Activated T-cell treated with anti-CD3 and anti-CD28 coated beads for 4 hours (primary cell): ENCODE data around the gene SYNGR3.
"Not testable (repeated sequence)": the region's sequence is repeated elsewhere in the genome, so short reads cannot be mapped to it uniquely, and the experiment has no call there.

ENCODE experiments used
- DNase-seq: peaks from one replicate; pipeline ENCODE4 v3.0.0-alpha.2; 2020

Gene SYNGR3

GRCh38 chr16:2032285-2033056 is 42.7 kb downstream of the SYNGR3 start:
- DNase-seq: no peak

DNA sequence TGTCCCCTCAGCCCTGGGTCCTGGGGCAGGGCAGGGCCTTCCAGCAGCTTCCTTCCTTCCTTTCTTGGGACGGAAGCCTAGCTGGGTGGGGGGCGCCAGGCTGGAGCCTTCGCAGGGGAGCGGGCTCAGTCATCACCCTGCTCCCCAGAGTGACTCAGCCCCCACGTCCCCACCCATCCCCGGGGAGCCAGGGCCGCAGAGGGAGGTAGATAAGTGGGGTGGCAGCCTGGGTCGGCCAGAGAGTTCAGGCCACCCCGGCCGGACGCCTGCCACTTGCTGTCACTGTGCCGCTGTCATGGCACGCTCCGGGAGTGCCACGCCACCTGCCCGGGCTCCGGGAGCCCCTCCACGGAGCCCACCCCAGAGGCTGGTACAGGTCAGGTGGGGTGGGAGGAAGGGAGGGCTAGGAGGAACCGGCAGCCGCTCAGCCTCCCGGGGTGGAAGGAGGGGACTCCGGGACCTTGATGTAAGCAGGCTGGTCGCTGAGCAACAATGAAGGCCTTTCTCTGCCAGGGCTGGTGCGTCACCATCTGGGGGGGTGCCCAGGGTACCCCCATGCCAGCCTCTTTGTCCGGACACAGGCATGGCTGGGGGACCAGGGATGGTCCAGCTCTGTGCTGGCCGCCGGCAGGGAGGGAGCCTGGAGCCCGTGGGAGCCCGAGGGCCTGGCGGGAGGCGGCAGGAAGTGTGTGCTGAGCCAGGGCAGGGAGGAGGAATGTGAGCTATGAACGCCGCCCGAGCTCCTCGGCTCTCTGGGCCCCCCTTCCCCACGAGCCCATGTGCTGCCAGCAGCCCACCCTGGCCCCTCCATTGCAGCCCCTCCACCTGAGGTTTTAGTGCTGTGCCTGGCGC is 43.5 kb downstream of the SYNGR3 start:
- no peak for DNase-seq

DNA sequence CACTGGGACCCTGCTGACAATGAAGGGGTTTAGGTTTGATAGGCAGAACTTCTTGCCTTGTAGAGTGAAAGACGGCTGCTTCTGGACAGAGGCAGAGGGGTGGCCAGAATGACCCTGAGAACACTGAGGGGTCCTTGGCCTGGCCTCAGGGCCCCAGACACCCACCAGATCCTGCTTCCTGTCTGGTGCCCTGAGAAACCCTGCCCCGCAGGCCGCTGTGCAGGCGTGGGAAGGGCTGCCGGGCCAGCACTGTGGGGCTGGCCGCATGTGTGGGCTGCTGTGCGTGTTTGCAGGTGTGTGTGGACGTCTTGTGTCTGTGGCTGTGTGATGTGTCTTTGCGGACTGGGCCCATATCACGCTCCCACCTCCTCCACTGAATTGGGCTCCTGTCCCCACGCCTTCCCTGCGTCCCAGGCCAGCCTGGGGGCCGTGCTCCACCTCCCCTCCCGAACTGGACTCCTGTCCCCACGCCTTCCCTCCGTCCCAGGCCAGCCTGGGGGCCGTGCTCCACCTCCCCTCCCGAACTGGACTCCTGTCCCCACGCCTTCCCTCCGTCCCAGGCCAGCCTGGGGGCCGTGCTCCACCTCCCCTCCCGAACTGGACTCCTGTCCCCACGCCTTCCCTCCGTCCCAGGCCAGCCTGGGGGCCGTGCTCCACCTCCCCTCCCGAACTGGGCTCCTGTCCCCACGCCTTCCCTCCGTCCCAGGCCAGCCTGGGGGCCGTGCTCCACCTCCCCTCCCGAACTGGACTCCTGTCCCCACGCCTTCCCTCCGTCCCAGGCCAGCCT is 44.3 kb downstream of the SYNGR3 start:
- not testable (repeated sequence) for DNase-seq

GRCh38 chr16:2034696-2035430 is 45.1 kb downstream of the SYNGR3 start:
- DNase-seq: no peak

GRCh38 chr16:2035431-2036199 is 45.8 kb downstream of the SYNGR3 start:
- DNase-seq: no peak

DNA sequence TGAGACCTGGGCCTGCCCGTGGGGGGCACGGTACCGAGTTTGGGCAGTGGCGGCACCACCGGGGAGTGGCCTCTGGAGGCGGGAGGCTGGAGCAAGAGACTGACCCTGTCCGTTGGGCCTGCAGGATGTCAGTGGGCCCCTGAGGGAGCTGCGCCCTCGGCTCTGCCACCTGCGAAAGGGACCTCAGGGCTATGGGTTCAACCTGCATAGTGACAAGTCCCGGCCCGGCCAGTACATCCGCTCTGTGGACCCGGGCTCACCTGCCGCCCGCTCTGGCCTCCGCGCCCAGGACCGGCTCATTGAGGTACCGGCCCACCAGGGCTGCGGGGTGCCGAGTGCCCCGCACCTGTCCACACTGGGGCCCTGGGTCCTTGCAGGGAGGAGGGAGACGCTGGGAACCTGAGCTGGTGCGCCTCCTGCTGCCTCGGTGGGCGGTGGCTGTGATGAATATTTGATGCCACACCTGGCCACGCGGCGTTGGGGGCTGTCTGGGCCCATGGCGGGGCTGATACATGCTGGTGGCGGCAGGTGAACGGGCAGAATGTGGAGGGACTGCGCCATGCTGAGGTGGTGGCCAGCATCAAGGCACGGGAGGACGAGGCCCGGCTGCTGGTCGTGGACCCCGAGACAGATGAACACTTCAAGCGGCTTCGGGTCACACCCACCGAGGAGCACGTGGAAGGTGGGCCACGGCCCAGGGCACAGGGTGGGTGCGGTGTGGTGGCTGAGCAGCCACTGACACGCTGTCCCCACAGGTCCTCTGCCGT is 46.6 kb downstream of the SYNGR3 start:
- no peak for DNase-seq

DNA sequence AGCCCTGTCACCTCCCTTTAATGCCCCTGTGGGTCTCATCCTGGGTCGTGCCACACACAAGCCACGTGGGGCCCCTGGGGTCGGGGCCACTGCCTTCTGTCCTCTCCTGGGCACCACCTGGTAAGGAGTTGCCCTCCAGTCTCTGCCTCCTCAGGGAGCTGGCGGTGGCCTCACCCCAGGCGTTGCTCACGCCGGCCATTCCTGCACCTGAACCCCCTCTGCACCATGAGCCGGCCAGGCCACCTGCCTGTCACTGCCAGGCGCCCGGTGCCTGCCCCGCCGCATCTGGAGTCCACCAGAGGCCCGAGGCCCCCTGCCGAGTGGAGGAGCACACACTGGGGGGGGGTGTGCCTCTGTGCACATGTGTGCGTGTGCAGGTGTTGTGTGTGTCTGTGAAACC is 47.3 kb downstream of the SYNGR3 start:
- DNase-seq: no peak

- no peak for DNase-seq
Observed at GRCh38 chr16:2037647-2038381, 48.0 kb downstream of the SYNGR3 start.

DNA sequence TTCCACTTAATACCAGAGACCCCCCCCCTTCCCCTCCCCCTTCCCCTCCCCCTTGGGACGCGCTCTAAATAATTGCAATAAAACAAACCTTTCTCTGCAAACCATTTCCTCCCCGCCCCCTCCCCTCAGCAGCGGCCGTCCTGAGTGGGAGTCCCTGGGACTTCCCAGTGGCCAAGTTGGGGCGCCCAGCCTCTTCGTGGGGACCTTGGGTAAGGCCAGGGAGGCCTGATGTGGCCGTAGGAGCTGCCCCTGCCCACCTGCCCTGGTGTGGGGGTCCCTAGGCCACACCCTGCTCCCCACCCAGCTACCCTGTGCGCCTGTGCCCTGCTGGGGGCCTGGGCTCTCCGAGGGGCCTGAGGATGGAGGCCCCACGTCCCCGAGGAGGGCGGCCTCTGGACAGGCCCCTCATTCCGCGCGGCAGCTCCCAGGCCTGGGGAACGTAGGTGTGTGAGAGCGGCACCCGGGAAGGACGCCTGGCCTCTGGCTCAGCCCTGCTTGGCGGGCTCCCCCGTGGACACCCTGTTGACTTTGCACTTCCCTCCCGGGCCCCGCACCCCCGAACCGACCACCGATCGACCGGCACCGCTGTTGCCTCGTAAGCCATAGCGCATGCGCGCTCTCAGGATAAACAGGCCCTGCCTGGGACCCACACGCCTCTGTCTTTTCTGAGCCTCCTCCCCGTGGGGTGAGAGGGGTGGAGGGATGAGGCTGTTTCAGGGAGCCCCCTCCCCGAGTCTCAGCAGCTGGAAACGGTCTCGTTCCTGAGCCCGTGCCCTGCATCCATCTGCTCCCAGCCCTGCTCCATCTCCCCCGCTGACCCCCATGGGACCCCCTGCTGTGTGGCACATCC is 48.8 kb downstream of the SYNGR3 start:
- no peak for DNase-seq

- no peak for DNase-seq
Observed at GRCh38 chr16:2039274-2040031, 49.7 kb downstream of the SYNGR3 start.

DNA sequence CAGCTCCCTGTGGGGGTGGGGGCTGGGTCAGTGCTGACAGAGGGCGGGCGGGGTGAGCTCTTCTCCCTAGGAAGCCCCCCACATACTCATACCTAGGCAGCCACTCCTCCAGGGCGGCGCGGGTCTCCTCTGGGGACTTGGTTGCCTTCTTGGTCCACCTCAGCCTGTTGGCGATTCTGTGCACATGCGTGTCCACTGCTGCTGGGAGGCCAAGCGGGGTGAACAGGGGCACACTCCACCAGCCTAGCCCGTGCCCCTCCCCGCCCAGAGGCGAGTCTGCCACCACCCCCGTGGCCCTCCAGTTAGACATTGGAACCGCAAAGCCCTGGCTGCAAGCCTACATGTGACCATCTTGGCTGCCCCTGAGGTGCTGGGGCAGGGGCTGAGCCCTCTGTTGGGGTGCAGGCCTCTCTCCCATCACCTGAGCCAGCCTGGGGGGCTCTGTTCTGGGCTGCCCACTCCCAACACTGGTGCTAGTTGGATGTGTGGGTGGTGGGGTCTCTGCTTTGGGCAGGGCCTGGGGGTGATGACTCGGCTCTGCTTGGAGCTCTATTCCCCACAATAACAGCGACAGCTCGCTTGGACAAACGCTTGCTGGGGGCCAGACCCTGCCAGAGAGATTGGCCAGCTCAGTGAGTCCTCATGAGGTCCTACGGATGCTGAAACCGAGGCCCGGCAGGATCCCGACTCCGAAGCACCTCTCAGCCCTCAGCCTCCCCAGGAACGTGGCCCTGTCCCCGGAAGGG is 50.4 kb downstream of the SYNGR3 start:
- no peak for DNase-seq

DNA sequence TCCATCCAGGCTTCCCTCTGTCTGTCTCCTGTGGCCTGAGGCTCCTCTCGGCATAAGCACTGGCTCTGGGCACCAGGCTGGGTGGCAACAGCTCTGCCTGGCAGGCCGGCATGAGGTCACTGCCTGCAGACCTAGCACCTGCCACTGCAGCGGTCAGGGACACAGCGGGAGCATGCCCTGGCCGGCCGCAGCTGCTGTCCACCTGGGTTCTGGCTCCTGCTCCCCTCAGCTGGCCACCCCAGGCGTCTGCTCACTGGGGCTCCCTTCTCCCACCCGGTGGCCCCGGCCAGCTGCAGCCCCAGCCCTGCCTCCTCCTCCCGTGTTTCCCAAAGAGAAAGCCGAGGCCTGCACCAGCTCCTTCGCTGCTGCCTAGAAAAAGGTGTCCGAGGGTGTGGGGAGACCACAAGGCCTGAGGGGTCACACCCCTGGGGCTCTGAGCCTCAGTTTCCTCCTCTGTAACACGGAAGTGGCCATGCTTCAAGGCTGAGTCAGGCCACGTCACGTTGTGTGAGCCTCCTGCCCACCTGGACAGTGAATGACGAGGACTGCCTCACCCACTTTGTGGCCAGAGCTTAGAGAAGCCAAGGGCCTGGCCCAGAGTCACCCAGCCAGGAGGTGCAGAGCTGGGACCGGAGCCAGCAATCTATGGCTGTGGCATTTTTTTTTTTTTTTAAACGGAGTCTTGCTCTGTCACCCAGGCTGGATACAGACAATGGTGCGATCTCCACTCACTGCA is 51.2 kb downstream of the SYNGR3 start:
- no peak for DNase-seq

GRCh38 chr16:2042171-2042985 is 52.6 kb downstream of the SYNGR3 start:
- no peak for DNase-seq

- no peak for DNase-seq
Observed at GRCh38 chr16:2042986-2043666, 53.4 kb downstream of the SYNGR3 start.
